ENCODE measurements around the gene CTLA4.

- TF ChIP-seq CTCF (IDR thresholded peaks at IDR 0.05; ENCODE audit: insufficient read depth, low read length) (no peak), POLR2AphosphoS5 (IDR thresholded peaks at IDR 0.05; ENCODE audit: low read depth) (no peak)
Observed at GRCh38 chr2:203835892-203836800, 31.4 kb upstream of the CTLA4 start.
